ENCODE data around the gene PTPRE.

DNA sequence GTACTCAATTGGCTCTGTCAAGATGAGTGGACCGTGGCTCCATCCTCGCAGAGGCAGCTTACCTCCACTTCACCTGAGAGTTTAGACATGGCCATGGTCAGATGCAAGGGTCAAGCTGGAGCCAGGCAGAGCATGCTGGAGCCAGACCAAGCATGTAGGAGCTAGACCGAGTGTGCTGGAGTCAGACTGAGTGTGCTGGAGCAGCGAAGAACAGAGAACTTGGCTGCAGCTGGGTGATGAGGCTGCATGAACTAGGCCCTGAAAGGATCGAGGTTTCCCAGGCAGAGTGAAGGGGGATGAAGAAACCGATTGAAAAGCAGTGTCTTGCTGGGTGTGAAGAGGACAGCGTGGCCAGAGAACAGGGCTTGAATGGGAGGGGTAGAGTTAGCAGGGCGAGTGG lies 133.2 kb downstream of the PTPRE start:
- TF ChIP-seq, protein P1, sequence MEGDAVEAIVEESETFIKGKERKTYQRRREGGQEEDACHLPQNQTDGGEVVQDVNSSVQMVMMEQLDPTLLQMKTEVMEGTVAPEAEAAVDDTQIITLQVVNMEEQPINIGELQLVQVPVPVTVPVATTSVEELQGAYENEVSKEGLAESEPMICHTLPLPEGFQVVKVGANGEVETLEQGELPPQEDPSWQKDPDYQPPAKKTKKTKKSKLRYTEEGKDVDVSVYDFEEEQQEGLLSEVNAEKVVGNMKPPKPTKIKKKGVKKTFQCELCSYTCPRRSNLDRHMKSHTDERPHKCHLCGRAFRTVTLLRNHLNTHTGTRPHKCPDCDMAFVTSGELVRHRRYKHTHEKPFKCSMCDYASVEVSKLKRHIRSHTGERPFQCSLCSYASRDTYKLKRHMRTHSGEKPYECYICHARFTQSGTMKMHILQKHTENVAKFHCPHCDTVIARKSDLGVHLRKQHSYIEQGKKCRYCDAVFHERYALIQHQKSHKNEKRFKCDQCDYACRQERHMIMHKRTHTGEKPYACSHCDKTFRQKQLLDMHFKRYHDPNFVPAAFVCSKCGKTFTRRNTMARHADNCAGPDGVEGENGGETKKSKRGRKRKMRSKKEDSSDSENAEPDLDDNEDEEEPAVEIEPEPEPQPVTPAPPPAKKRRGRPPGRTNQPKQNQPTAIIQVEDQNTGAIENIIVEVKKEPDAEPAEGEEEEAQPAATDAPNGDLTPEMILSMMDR (IDR thresholded peaks at IDR 0.05; ENCODE audit: low read depth, low read length, missing input control), result no peak
- TF ChIP-seq RXRA (IDR thresholded peaks at IDR 0.05) (no peak), SP1 (IDR thresholded peaks at IDR 0.05) (no peak)

All from liver (tissue), 3 donors.